Esophagus squamous epithelium (tissue), 5 donors: ENCODE measurements around the gene PARD3. TPM values are rescaled to one million over a fixed set of nuclear protein-coding genes. Genes with fewer than 3 reads are reported as not detected.

Source experiments
- DNase-seq: peaks from one replicate; lab custom pipeline; 2025; lab: John Stamatoyannopoulos, UW
- H3K27ac ChIP-seq, 4 donors: fragments of 200-600 bp; sonication (generic); one replicate each; pipeline ENCODE4 v1.5.1; 2016 to 2019; ENCODE audit warnings: mild to moderate bottlenecking in 1 of 4
- H3K27me3 ChIP-seq, 4 donors: fragments of 200-600 bp; sonication (generic); 1 replicate in 3 of 4; 2 replicates in 1 of 4; pipeline versions ENCODE4 v1.5.1 to v1.6.0; 2017 to 2021; ENCODE audit warnings: antibody characterized with exemption in 1 of 4
- H3K36me3 ChIP-seq, 3 donors: fragments of 200-600 bp; sonication (generic); one replicate each; pipeline ENCODE4 v1.5.1; 2016 to 2019
- H3K4me1 ChIP-seq, 3 donors: fragments of 200-600 bp; sonication (generic); one replicate each; pipeline ENCODE4 v1.5.1; 2017 to 2019
- H3K4me3 ChIP-seq, 4 donors: fragments of 200-600 bp; sonication (generic); 1 replicate in 3 of 4; 2 replicates in 1 of 4; pipeline ENCODE4 v1.5.1; 2016 to 2019; ENCODE audit warnings: mild to moderate bottlenecking in 2 of 4, moderate library complexity in 1 of 4
- H3K9me3 ChIP-seq, 3 donors: fragments of 200-600 bp; sonication (generic); one replicate each; pipeline ENCODE4 v1.5.1; 2016 to 2019
- CTCF ChIP-seq, 6 experiments: fragments of 450-650 bp in 4 of 6; fragments of 200-600 bp in 2 of 6; sonication (generic) in 2 of 6; IDR thresholded peaks; one replicate each; pipeline ENCODE4 v1.5.1; 2016 to 2019; ENCODE audit warnings: antibody characterized with exemption in 6 of 6, mild to moderate bottlenecking in 4 of 6, moderate library complexity in 4 of 6
- POLR2A ChIP-seq, 4 donors: fragments of 450-650 bp; IDR thresholded peaks; one replicate each; pipeline ENCODE4 v1.6.1; 2017; ENCODE audit warnings: antibody characterized with exemption in 4 of 4, mild to moderate bottlenecking in 4 of 4, moderate library complexity in 3 of 4
- WGBS, 2 donors: methylation state at CpG; one replicate each; pipeline ENCODE4 v1.1.5; 2018; 5-methylcytosine and 5-hydroxymethylcytosine counted together
- intact Hi-C: fragments of 100-400 bp; cut with DNase I; formaldehyde crosslinking; loops from one replicate; pipeline ENCODE4 v1.15.0; 2022
- total RNA-seq, 4 donors: library from RNA; depleted of rRNA; stranded (reverse); fragments of >200 nt; gene quantifications; one replicate each; pipeline ENCODE4 v1.1.0, GENCODE V29; 2016
- donor health status: DM: yes; HTN: yes; CAD: no.

The PARD3 gene
- total RNA-seq, 4 donors from 2014 or later = 57.3 to 114 (median 81.7) TPM

DNA sequence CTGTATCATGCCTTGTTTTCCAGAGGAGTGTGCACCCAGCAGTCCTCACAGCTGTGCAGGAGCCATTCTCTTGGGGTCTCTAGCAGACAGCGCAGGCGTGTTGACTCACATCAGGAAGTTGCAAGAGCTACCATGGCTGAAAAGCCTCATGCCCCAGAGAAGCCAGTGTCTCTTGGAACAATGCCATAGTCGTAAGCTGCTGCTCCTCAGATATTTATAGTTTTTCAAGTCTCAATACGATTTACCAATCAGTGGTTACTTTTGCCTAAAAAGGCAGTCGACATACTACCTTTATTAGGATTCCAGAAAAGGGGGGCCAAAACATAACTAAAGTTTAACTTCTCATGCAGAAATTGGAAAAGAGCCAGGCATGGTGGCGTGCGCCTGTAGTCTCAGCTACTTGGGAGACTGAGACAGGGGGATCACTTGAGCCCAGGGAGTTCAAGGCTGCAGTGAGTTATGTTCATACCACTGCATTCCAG is 407.7 kb downstream of the PARD3 start:
- intact Hi-C loops = no loop called here
- no peaks in the 10 kb centered on the region for H3K27me3 ChIP-seq
- TF ChIP-seq POLR2A (IDR thresholded peaks at IDR 0.05) = no peak
- no peak for TF ChIP-seq CTCF (IDR thresholded peaks at IDR 0.05)
- peaks cover 0 to 9% (median 3%) of the 10 kb centered on the region in 3 donors for H3K4me1 ChIP-seq
- no peak overlapping the region for H3K27ac ChIP-seq
- WGBS, 2 donors = 51 to 74% methylated on average over 7 of the region's 7 CpGs
- H3K4me3 ChIP-seq = no peak overlapping the region
- H3K36me3 ChIP-seq = no peaks in the 10 kb centered on the region
- DNase-seq = no peak
- H3K9me3 ChIP-seq = no peaks in the 10 kb centered on the region

- no peak overlapping the region for H3K4me3 ChIP-seq
- DNase-seq = no peak
- no peaks in the 10 kb centered on the region for H3K27me3 ChIP-seq
- TF ChIP-seq POLR2A (IDR thresholded peaks at IDR 0.05) (no peak), CTCF (IDR thresholded peaks at IDR 0.05) (no peak)
- H3K4me1 ChIP-seq = peaks cover 0 to 9% (median 3%) of the 10 kb centered on the region in 3 donors
- H3K36me3 ChIP-seq = no peaks in the 10 kb centered on the region
- H3K27ac ChIP-seq = no peak overlapping the region
- no peaks in the 10 kb centered on the region for H3K9me3 ChIP-seq
- intact Hi-C loops = no loop called here
- WGBS, 2 donors = 68 to 71% methylated on average over 4 of the region's 4 CpGs
These were observed 408.4 kb downstream of the PARD3 start for GRCh38 chr10:34406463-34407323.

GRCh38 chr10:34405611-34406462 is 409.3 kb downstream of the PARD3 start:
- Histone ChIP-seq H3K4me3 (no peak overlapping the region), H3K36me3 (no peaks in the 10 kb centered on the region), H3K9me3 (no peaks in the 10 kb centered on the region), H3K27ac (no peak overlapping the region), H3K4me1 (peaks cover 0 to 9% (median 3%) of the 10 kb centered on the region in 3 donors), H3K27me3 (no peaks in the 10 kb centered on the region)
- no peak for DNase-seq
- intact Hi-C loops = no loop called here
- WGBS, 2 donors = 56 to 63% methylated on average over 3 of the region's 3 CpGs
- TF ChIP-seq CTCF (IDR thresholded peaks at IDR 0.05) (no peak), POLR2A (IDR thresholded peaks at IDR 0.05) (no peak)

GRCh38 chr10:34403512-34403911 is 411.6 kb downstream of the PARD3 start:
- WGBS, 2 donors = 72 to 77% methylated on average over 4 of the region's 4 CpGs
- Histone ChIP-seq H3K27me3 (no peaks in the 10 kb centered on the region), H3K36me3 (peaks cover 0 to 13% (median 0%) of the 10 kb centered on the region in 3 donors), H3K4me1 (peaks cover 0 to 9% (median 3%) of the 10 kb centered on the region in 3 donors), H3K9me3 (no peaks in the 10 kb centered on the region), H3K4me3 (no peak overlapping the region), H3K27ac (no peak overlapping the region)
- DNase-seq = no peak
- intact Hi-C loops = no loop called here
- TF ChIP-seq CTCF (IDR thresholded peaks at IDR 0.05) = no peak
- TF ChIP-seq POLR2A (IDR thresholded peaks at IDR 0.05) = no peak
